H1 (cell line): ENCODE measurements around the gene PTGER3. TPM values are rescaled to one million over a fixed set of nuclear protein-coding genes. Genes with fewer than 3 reads are reported as not detected.

Source experiments
- ATF3 ChIP-seq: IDR thresholded peaks from 2 replicates; pipeline ENCODE4 v1.6.1; 2011; ENCODE audit warnings: low read depth, mild to moderate bottlenecking, low read length; ENCODE audit not compliant: insufficient read depth
- BCL11A ChIP-seq, 2 experiments: IDR thresholded peaks; one replicate each; pipeline ENCODE4 v1.6.1; 2011; ENCODE audit warnings: low read depth in 2 of 2, low read length in 2 of 2, mild to moderate bottlenecking in 2 of 2
- CTCF ChIP-seq, 3 experiments: IDR thresholded peaks; 1 replicate in 2 of 3; 2 replicates in 1 of 3; pipeline versions ENCODE4 v1.5.1 to v1.6.1; 2011; ENCODE audit warnings: low read length in 3 of 3, mild to moderate bottlenecking in 3 of 3, inconsistent platforms in 2 of 3, low read depth in 1 of 3, moderate library complexity in 1 of 3; ENCODE audit not compliant: insufficient read depth in 1 of 3; ENCODE audit errors: control extremely low read depth in 1 of 3
- RFX5 ChIP-seq: IDR thresholded peaks from 2 replicates; pipeline ENCODE4 v1.6.1; 2011; ENCODE audit warnings: low read depth, low read length, improper control_type of control experiment, borderline replicate concordance
- USF2 ChIP-seq: IDR thresholded peaks from 2 replicates; pipeline ENCODE4 v1.6.1; 2011; ENCODE audit warnings: low read length, improper control_type of control experiment
- YY1 ChIP-seq: IDR thresholded peaks from 2 replicates; pipeline ENCODE4 v1.6.1; 2011; ENCODE audit warnings: low read depth, mild to moderate bottlenecking, low read length
- polyA plus RNA-seq, 7 experiments: library from polyadenylated mRNA; depleted of rRNA in 3 of 7; stranded (reverse) in 5 of 7; unstranded in 2 of 7; fragments of >200 nt in 5 of 7; fragments of 200-250 nt in 2 of 7; gene quantifications; 1 replicate in 5 of 7; 2 replicates in 1 of 7; 4 replicates in 1 of 7; pipeline versions ENCODE4 v1.2.1 to v1.2.3, GENCODE V29; 2011 to 2013; ENCODE audit warnings: missing spikeins in 2 of 7, mixed read lengths in 2 of 7
- total RNA-seq: library from RNA; stranded (reverse); fragmentation: NEBNext Ultra II Directional; extraction: Animal tissue kit (Norgen Biotek cat#: 25700); gene quantifications from 2 replicates; pipeline ENCODE4 v1.2.1, GENCODE V29; 2021

PTGER3 gene
- total and polyA plus RNA-seq, 2 of the 8 experiments (the other 6 are each of a cell fraction or from before 2014, with no cell fraction given) = 0.38 to 0.82 TPM

GRCh38 chr1:71087060-71087459 lies 39.4 kb upstream of the PTGER3 start (continued):
- peak in 1 of 3 experiments; percentile 31; a peak in 1 of 4 replicates for TF ChIP-seq CTCF (IDR thresholded peaks at IDR 0.05; ENCODE audit: control extremely low read depth in 1 of 3, insufficient read depth in 1 of 3, low read depth in 1 of 3, low read length in 3 of 3)
- peak; percentile 47 for TF ChIP-seq ATF3
- peak; percentile 53; the same call in 1 of the 2 replicates for TF ChIP-seq USF2
- no peak for TF ChIP-seq YY1
- TF ChIP-seq RFX5 = no peak
- TF ChIP-seq BCL11A (IDR thresholded peaks at IDR 0.05; ENCODE audit: low read depth in 2 of 2, low read length in 2 of 2) = no peak
- TF ChIP-seq, all 59 proteins: peak for 4
